Measurements from ENCODE around the gene LIF. TPM values are rescaled to one million over a fixed set of nuclear protein-coding genes. Genes with fewer than 3 reads are reported as not detected.

The LIF gene
- total RNA-seq, 4 donors from 2014 or later = not detected

GRCh38 chr22:30233582-30233981 is 13.0 kb downstream of the LIF start:
- TF ChIP-seq POLR2A (IDR thresholded peaks at IDR 0.05) = no peak
- TF ChIP-seq, protein P1, sequence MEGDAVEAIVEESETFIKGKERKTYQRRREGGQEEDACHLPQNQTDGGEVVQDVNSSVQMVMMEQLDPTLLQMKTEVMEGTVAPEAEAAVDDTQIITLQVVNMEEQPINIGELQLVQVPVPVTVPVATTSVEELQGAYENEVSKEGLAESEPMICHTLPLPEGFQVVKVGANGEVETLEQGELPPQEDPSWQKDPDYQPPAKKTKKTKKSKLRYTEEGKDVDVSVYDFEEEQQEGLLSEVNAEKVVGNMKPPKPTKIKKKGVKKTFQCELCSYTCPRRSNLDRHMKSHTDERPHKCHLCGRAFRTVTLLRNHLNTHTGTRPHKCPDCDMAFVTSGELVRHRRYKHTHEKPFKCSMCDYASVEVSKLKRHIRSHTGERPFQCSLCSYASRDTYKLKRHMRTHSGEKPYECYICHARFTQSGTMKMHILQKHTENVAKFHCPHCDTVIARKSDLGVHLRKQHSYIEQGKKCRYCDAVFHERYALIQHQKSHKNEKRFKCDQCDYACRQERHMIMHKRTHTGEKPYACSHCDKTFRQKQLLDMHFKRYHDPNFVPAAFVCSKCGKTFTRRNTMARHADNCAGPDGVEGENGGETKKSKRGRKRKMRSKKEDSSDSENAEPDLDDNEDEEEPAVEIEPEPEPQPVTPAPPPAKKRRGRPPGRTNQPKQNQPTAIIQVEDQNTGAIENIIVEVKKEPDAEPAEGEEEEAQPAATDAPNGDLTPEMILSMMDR (IDR thresholded peaks at IDR 0.05 in 4 of 5, conservative IDR thresholded peaks at IDR 0.05 in 1 of 5) = no peak
- Histone ChIP-seq H3K27ac (no peak overlapping the region), H3K27me3 (peaks cover 9 to 19% (median 13%) of the 10 kb centered on the region in 3 donors), H3K4me1 (no peaks in the 10 kb centered on the region), H3K36me3 (no peaks in the 10 kb centered on the region), H3K9me3 (no peaks in the 10 kb centered on the region), H3K4me3 (no peak overlapping the region)
- in situ Hi-C loops (cut with MboI; ENCODE audit: low sequenced_read_pairs in 4 of 4) = no loop called here
- intact Hi-C loops (cut with DNase I; ENCODE audit: low total_unique reads) = no loop called here
- DNase-seq = no peak
- no peak for ATAC-seq

- H3K4me3 ChIP-seq = no peak overlapping the region
- H3K36me3 ChIP-seq = no peaks in the 10 kb centered on the region
- intact Hi-C loops (cut with DNase I; ENCODE audit: low total_unique reads) = no loop called here
- DNase-seq (no peak), ATAC-seq (no peak)
- TF ChIP-seq, protein P1 (IDR thresholded peaks at IDR 0.05 in 4 of 5, conservative IDR thresholded peaks at IDR 0.05 in 1 of 5) = no peak
- no peak for TF ChIP-seq POLR2A (IDR thresholded peaks at IDR 0.05)
- in situ Hi-C loops (cut with MboI; ENCODE audit: low sequenced_read_pairs in 4 of 4) = no loop called here
- no peak overlapping the region for H3K27ac ChIP-seq
- no peaks in the 10 kb centered on the region for H3K4me1 ChIP-seq
- H3K9me3 ChIP-seq = no peaks in the 10 kb centered on the region
- H3K27me3 ChIP-seq = peaks cover 9 to 19% (median 13%) of the 10 kb centered on the region in 3 donors
Observed at GRCh38 chr22:30232716-30233218, 13.8 kb downstream of the LIF start.

DNA sequence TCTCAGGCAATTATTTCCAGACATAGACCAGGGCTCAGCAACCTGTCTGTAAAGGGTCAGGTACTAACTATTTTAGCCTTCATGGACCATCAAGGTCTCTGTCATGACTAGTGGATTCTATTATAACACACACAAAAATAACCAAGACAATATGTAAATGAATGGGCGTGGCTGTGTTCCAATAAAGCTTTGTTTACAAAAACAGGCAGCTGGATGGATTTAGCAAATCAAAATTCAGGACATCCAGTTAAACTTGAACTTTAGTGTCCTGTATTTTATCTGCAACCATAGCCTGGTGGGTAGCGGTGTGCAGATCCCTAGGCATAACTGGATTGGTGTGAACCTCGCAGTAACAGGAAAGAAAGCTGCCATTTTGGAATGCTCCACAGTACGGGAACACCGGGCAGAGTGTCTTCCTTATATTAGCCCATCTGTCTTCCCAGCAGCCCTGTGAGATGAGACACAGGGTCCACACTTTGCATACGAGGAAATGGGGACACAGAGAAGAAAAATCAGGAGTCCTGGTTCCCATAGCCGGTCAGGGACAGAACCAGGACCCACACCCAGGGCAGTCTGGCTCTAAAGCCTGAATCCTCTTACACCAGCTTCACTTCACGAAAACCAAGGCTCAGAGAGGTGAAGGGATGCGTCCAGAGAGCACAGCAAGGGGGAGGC is 15.6 kb downstream of the LIF start:
- peaks cover 9 to 19% (median 13%) of the 10 kb centered on the region in 3 donors for H3K27me3 ChIP-seq
- in situ Hi-C loops (cut with MboI; ENCODE audit: low sequenced_read_pairs in 4 of 4) (no loop called here), intact Hi-C loops (cut with DNase I; ENCODE audit: low total_unique reads) (no loop called here)

DNA sequence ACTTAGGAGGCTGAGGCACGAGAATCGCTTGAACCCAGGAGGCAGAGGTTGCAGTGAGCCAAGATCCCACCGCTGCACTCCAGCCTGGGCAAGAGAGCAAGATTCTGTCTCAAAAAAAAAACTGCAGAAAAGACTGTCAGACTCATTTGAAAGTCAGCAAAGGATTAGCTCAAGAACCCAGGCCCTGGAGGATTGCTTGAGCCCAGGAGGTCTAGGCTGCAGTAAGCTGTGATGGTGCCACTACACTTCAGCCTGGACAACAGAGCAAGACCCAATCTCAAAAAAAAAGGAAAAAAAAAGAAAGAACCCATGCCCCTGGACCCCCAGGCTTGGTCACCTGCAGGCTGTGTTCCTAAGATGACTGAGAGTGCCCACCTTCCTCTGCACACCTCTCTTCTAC is 16.2 kb downstream of the LIF start:
- Histone ChIP-seq H3K36me3 (no peaks in the 10 kb centered on the region), H3K27me3 (peaks cover 9 to 19% (median 13%) of the 10 kb centered on the region in 3 donors), H3K9me3 (no peaks in the 10 kb centered on the region), H3K27ac (no peak overlapping the region), H3K4me3 (no peak overlapping the region), H3K4me1 (no peaks in the 10 kb centered on the region)
- no peak for ATAC-seq
- TF ChIP-seq, protein P1 (IDR thresholded peaks at IDR 0.05 in 4 of 5, conservative IDR thresholded peaks at IDR 0.05 in 1 of 5) = no peak
- no peak for TF ChIP-seq POLR2A (IDR thresholded peaks at IDR 0.05)
- DNase-seq = no peak
- in situ Hi-C loops (cut with MboI; ENCODE audit: low sequenced_read_pairs in 4 of 4) (no loop called here), intact Hi-C loops (cut with DNase I; ENCODE audit: low total_unique reads) (no loop called here)

More for the DNA sequence above, 15.6 kb downstream of the LIF start:
- no peaks in the 10 kb centered on the region for H3K4me1 ChIP-seq
- no peak overlapping the region for H3K4me3 ChIP-seq
- no peak overlapping the region for H3K27ac ChIP-seq
- H3K9me3 ChIP-seq = no peaks in the 10 kb centered on the region
- no peak for TF ChIP-seq POLR2A (IDR thresholded peaks at IDR 0.05)
- TF ChIP-seq, protein P1 (IDR thresholded peaks at IDR 0.05 in 4 of 5, conservative IDR thresholded peaks at IDR 0.05 in 1 of 5) = no peak
- ATAC-seq (no peak), DNase-seq (no peak)
- H3K36me3 ChIP-seq = no peaks in the 10 kb centered on the region
